HG03378 (cell line): ENCODE results near the gene RNASE2.
"Not testable (repeated sequence)": the region's sequence is repeated elsewhere in the genome, so short reads cannot be mapped to it uniquely, and the experiment has no call there.

Experiments used
- ATAC-seq: cut with Tn5 transposase; IDR thresholded peaks from one replicate; pipeline ENCODE4 v1.9.1; 2021; ENCODE audit warnings: mild to moderate bottlenecking, moderate library complexity; ENCODE audit not compliant: unreplicated experiment

RNASE2 gene

DNA sequence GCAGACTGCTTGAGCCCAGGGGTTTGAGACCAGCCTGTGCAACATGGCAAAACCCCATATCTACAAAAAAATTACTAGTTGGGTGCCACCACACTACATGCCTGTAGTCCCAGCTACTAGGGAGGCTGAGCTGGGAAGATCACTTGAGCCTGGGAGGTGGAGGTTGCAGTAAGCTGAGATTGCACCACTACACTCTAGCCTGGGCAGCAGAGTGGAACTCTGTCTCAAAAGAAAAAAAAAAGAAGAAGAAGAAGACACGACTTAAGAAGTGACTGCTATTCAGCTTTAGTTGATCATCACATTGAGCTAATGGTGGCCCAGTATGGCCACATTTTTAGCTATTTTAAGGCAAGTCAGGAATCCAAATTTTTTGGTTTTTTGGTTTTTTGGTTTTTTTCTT lies 25.6 kb downstream of the RNASE2 start:
- ATAC-seq, result no peak

DNA sequence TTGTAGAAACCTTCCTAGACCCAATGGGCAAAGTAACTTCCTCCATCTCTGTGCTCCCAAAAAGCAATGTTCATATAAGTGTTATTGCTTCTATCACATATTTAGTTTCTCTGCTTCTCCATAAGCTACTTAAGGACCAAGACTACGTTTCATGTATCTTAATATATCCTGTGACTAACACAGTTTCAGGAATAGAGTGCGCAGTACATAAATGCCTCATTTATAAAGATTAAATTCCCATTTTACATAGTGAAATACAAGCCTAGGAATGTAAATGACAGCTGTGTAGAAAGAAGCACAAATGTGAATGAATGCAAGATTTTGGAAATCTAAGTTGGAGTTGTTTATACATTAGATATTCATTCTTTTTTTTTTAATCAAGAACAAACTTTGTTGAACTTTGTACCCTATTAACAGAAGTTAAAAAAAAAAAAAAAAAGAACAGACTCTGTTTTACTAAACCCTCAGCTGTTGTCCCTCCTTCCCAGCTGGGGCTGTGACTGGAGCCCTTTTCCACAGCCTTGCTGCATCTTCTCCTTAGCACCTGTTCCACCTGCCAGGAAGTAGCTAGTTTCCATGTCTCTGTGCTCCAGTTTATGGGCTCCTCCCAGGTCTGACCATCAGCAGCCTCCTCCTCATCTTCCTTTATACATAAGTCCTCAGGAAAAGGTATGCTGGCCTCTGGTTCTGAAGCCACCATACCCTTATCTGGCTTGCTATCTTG lies 27.5 kb downstream of the RNASE2 start:
- ATAC-seq, result no peak

DNA sequence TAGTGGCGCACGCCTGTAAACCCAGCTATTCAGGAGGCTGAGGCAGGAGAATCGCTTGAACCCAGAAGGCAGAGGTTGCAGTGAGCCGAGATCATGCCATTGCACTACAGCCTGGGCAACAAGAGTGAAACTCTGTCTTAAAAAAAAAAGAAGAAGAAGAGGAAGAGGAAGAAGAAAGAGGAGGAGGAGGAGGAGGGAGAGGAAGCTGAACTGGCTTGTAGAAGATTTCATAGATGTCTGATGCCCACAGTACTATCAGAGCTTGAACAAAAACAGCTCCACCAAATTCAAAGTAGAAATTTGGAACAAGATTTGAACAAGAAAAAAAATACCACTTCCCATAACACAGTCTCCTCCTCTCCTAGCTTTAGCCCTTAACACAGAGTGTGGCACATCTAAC lies 30.4 kb downstream of the RNASE2 start:
- ATAC-seq, result not testable (repeated sequence)

DNA sequence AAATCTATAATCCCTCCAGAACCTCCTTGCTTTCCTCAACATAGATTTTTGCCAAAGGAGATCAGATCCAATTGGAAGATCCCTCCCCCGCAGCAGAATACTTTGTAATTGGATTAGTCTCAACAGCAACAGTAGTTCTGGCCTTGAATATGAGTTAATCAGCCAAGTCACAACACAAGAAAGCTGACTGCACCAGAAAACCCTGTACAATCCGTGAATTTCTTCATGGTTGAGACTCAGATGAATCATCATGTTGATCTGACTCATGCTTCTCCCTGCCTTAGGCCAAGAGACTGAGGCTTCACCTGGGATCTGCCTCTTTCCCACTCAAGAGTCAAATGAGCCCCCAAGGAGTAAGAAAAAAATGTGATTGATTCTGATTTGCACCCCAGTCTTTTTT lies 31.5 kb downstream of the RNASE2 start:
- no peak for ATAC-seq

DNA sequence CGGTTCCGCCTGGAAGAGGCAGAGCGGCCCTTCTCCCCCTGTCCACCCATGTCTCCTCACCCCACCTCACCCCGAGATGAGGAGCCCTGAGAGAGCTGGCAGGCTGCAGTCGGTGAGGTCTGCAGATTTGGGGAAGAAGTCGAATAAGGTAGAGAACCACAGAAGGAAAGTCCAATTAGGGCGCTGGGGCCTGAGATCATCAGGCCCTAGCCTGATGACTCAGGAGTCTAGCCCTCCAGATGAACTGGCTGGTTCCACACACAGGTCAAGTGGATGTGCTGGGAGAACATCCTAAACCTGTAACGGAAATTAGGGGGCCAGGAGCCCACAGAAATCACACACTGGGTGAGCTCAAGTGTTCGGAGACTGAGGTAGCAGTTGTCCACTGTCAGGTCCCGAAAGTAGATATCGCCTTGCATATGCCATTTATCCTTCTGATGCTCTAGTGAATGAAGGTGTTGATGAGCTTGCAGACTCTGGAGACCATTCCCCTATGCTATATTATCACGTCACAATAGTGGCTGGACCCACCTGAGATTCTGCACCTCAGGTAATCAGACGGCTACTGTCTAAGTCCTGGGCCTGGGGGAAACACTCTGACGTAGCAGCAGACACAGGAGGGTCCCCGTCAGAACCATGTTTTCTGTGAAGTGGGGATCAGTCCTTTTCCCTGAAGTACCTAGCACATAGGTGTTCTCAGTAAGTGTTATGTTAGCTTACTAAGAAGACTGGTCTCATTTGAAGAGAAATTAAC lies 33.6 kb downstream of the RNASE2 start:
- ATAC-seq, result no peak

DNA sequence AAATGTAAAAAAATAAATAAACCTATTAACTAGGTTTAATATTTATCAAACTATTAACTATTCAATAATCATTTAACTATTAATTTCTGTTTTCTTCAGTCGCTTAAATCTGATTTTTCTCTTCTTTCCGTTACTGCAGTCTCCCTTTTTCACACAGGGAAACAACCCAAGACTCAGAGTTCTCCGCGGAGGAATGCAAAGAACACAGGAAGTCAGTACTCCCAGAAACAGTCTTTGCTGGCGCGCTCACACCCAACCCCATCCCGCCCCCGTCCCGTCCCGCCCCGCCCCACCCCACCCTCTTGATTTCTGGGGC lies 34.1 kb downstream of the RNASE2 start:
- ATAC-seq, result no peak

DNA sequence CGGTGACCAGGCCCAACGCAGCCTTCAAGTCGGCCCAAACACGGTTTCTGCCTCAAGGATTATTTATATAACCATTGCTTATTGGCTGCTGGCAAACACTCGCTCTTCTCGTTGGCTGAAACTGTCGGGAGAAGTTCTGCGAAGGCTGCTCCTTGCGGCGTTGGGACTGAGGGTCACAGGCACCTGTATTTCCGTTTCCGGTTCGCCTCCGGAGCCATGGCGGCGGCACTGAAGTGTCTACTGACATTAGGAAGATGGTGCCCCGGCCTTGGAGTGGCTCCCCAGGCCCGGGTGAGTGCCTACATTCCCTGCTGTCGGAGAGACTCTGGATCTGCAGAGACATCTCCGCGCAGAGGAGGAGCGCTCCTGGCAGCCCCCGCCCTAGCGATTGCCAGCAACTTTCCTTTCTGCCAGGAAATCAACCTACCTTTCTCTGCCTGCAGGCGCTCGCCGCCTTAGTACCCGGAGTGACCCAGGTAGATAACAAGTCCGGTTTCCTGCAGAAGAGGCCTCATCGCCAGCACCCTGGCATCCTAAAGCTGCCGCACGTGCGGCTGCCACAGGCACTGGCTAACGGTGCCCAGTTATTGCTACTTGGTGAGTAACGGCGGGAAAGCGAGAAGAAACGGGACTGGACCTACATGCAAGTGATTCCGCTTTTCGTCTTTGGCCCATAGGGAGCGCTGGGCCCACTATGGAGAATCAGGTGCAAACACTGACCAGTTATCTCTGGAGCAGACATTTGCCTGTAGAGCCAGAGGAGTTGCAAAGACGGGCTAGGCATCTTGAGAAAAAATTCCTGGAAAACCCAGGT lies 34.7 kb downstream of the RNASE2 start, which contains the start of gene METTL17:
Gene METTL17 (plus strand): TSS at position 194 of the 814 bp plus-strand sequence. CDS start 23 bp downstream, at position 217.
- ATAC-seq, result peak; percentile 95

DNA sequence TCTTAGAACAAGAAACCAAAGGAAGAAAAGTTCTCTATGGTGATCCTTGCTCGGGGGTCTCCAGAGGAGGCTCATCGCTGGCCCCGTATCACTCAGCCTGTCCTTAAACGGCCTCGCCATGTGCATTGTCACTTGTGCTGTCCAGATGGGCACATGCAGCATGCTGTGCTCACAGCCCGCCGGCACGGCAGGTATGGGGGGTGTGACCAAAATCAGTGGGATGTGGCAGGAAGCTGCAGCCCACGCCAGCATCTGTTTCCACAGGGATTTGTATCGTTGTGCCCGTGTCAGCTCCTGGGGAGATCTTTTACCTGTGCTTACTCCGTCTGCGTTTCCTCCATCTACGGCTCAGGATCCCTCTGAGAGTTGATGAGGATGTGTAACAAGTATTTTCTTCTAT lies 41.2 kb downstream of the RNASE2 start:
- no peak for ATAC-seq

DNA sequence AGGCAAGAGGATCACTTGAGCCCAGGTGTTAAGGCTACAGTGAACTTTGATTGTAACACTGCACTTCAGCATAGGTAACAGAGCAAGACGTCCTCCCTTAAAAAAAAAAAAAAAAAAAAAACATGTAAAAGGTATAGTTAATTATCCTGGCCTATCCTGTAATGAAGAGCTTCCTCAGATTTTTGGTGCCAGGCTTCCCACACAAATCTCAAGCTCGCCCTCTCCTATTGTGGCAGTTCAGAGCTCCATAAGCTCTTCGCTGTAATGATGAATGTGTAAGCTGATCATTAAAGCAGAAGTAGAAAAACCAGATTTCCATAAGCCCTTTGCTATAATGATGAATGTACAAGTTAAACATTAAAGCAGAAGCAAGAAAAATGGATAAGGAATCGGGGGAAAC lies 41.8 kb downstream of the RNASE2 start:
- no peak for ATAC-seq

DNA sequence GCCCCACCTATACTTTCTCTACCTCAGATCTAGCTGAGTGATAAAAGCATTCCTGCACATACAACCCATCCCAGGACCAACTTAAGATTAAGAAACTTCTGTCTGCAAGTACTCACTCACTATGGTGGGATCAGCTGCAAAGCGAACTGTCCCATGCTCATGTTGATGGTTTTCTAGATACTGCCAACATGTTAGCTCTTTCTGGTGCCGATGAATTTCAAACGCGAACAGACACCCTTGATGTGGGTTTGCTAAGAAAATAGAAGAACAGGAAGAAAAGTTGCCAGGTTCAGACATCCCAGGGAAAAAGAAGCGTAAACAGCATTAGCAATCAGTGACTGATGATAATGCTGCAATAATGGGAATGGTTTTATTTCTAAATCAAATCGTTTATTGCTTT lies 42.3 kb downstream of the RNASE2 start:
- no peak for ATAC-seq

DNA sequence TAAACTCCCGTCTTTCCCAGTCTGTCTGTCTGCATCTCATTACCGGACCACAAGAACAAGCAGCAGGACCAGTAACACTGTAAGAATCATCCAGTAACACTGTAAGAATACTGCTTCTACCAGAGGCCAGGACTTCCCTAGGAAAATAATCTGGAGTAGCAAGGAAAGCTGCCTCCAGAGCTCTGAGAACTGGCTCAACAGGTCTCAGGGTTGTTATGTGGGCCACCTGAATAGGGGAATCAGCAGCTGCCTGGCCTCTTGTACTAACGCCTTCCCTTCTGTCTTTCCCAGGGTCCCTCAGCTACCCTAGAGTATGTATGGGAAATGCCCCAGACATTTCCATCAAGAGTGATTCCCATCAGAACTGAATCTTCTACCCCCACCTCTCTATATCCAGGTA lies 42.9 kb downstream of the RNASE2 start:
- ATAC-seq, result no peak

DNA sequence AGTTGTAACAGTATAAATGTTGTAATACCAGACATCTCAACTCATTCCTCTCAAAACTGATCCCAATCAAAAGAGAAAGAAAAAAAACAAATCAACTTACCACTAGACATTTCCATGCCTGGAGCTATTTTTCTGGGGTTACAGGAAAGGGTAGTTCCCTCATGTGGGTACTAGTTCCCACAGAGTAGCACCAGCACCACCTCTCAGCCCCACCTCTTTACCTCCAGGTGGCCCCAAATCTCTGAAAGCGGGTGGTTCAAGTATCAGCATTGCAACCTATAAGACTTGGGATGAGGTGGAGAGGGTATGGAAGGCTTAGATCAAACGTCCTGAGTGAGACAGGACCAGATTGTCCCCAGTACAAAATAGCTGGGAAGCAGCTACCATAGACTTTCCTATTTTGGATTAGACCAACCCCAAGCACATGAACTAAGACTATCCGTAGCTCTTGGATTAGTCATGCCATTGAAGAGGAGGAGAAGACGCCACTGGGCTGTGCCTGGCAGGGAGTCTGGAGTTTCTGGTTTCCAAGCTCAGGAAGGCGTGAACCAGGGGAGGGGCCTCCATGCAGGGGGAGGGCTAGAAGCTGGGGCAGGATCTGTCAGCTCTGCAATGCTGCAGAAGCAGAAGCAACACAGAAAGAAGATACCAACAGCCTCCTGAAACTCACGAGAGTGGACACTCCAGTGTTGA lies 43.5 kb downstream of the RNASE2 start, which contains the start of gene SLC39A2:
Gene SLC39A2 (plus strand): TSS at position 620 of the 693 bp plus-strand sequence. CDS start 154 bp downstream, outside the sequence.
- ATAC-seq, result no peak

DNA sequence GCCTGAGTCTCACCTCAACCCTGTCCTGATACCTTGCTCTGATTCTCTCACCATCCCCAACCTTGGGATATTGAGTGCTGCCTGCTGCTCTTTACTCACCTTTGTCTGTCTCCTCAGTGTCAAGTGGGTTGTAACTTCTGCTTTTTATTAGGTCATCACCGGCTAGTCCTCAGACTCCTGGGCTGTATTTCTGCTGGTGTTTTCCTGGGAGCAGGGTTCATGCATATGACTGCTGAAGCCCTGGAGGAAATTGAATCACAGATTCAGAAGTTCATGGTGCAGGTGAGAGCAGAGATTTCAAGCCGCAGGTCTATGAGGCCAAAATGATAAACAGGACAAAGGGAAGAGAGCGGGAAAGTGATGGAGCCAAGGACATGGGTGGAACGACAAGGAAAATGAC lies 44.3 kb downstream of the RNASE2 start:
- no peak for ATAC-seq

DNA sequence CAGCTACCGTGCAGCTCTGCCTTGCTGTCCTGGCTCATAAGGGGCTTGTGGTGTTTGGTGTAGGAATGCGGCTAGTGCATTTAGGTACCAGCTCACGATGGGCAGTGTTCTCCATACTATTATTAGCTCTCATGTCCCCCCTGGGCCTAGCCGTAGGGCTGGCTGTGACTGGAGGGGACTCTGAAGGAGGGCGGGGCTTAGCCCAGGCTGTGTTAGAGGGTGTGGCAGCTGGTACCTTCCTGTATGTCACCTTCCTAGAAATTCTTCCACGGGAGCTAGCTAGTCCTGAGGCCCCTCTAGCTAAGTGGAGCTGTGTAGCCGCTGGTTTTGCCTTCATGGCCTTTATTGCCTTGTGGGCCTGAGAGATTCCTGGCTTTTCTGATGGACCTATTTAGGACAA lies 45.9 kb downstream of the RNASE2 start:
- ATAC-seq, result no peak

DNA sequence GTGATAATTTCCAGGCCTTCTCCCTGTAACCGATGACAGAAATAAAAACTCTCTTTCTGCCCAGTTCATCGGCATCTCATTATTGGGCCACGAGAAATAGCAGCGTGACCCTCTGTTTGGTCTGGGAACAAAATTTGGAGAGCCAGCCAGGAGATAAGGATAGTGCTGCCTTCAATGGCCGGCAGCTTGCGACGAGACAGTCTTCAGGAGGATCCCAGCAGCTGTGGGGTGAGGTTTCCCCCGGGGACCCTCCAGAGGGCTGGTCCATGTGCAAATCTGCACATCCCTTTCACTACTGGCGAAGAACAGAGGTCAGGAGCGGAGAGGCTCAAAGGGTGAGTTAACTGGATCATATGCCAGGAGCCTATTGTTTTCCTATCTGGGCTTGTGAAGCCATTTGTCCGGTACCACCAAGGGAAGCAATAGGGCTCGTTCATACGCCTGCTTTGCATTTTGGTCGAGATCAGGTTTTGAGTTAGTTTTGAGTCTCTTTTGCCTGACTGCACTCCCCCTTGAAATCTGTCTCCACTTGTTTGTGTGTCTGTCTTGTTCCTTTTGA lies 48.6 kb downstream of the RNASE2 start:
- no peak for ATAC-seq
